ENCODE data around the gene GTPBP4.

GRCh38 chr10:966466-967235, 21.6 kb upstream of the GTPBP4 start:
- TF ChIP-seq CTCF (conservative IDR thresholded peaks at IDR 0.05 in 1 of 2, IDR thresholded peaks at IDR 0.05 in 1 of 2; ENCODE audit: low read depth in 1 of 2, low read length in 2 of 2) (no peak), EZH2 (IDR thresholded peaks at IDR 0.05; ENCODE audit: low read length, missing control alignments) (no peak)
